HEK293 (cell line): ENCODE results near the gene MAGI1.

Experiments
- CTCF ChIA-PET: fragments of 350-600 bp; formaldehyde crosslinking; extraction: SDS; loops from one replicate; lab custom pipeline; 2021; ENCODE audit warnings: antibody characterized with exemption; lab: Yijun Ruan, JAX
- POLR2A ChIA-PET: fragments of 300-600 bp; formaldehyde crosslinking; extraction: SDS; loops from one replicate; lab custom pipeline; 2020; ENCODE audit warnings: antibody characterized with exemption, inconsistent platforms; lab: Yijun Ruan, JAX
- H3K27ac ChIP-seq: fragments of 200-500 bp; sonication (Bioruptor generic); 2 replicates; pipeline ENCODE4 v1.5.1; 2014; ENCODE audit warnings: low read depth, low read length, control low read depth, inconsistent platforms; ENCODE audit errors: extremely low read depth
- H3K36me3 ChIP-seq, 2 experiments: fragments of 200-500 bp in 1 of 2; sonication (Bioruptor generic) in 1 of 2; 1 replicate in 1 of 2; 2 replicates in 1 of 2; pipeline ENCODE4 v1.5.1; 2014 to 2017; ENCODE audit warnings: inconsistent platforms in 2 of 2, low read length in 2 of 2; ENCODE audit not compliant: control insufficient read depth in 2 of 2, insufficient read depth in 1 of 2
- H3K4me1 ChIP-seq: fragments of 200-500 bp; sonication (Bioruptor generic); 2 replicates; pipeline ENCODE4 v1.5.1; 2014; ENCODE audit warnings: mild to moderate bottlenecking, low read length, inconsistent platforms; ENCODE audit not compliant: control insufficient read depth, insufficient read depth
- H3K4me3 ChIP-seq: 2 replicates; pipeline ENCODE4 v1.5.1; 2011; ENCODE audit warnings: low read depth, mild to moderate bottlenecking, control low read depth, low read length, moderate library complexity
- H3K9me3 ChIP-seq: fragments of 200-500 bp; sonication (Bioruptor generic); 2 replicates; pipeline ENCODE4 v1.5.1; 2014; ENCODE audit warnings: low read depth, low read length, inconsistent platforms; ENCODE audit not compliant: control insufficient read depth, insufficient read depth
- BCL11B ChIP-seq: fragments of 450-650 bp; formaldehyde crosslinking; IDR thresholded peaks from 2 replicates; pipeline ENCODE4 v1.5.1; 2016; ENCODE audit warnings: low read depth, missing biosample characterization, missing genetic modification characterization
- HOXD13 ChIP-seq: sonication (generic); formaldehyde crosslinking; IDR thresholded peaks from 2 replicates; pipeline ENCODE4 v1.8.0; 2022; ENCODE audit warnings: missing genetic modification reagents, borderline replicate concordance
- KLF1 ChIP-seq: fragments of 450-650 bp; formaldehyde crosslinking; IDR thresholded peaks from 2 replicates; pipeline ENCODE4 v1.5.1; 2016; ENCODE audit warnings: missing biosample characterization, missing genetic modification characterization
- KLF16 ChIP-seq: fragments of 450-650 bp; formaldehyde crosslinking; IDR thresholded peaks from 2 replicates; pipeline ENCODE4 v1.5.1; 2017; ENCODE audit warnings: missing biosample characterization, missing genetic modification characterization
- SCRT2 ChIP-seq: fragments of 450-650 bp; formaldehyde crosslinking; IDR thresholded peaks from 2 replicates; pipeline ENCODE4 v1.5.1; 2016; ENCODE audit warnings: missing biosample characterization, missing genetic modification characterization
- TRIM28 ChIP-seq: IDR thresholded peaks from 2 replicates; pipeline ENCODE4 v1.6.1; 2011; ENCODE audit warnings: low read length, control low read depth, borderline replicate concordance
- WT1 ChIP-seq: fragments of 450-650 bp; formaldehyde crosslinking; IDR thresholded peaks from 2 replicates; pipeline ENCODE4 v1.5.1; 2016; ENCODE audit warnings: missing biosample characterization, missing genetic modification characterization
- ZFP3 ChIP-seq: fragments of 450-650 bp; formaldehyde crosslinking; IDR thresholded peaks from 2 replicates; pipeline ENCODE4 v1.5.1; 2016; ENCODE audit warnings: low read depth, missing biosample characterization, missing genetic modification characterization
- ZFP37 ChIP-seq: fragments of 450-650 bp; formaldehyde crosslinking; IDR thresholded peaks from 2 replicates; pipeline ENCODE4 v1.5.1; 2016; ENCODE audit warnings: missing biosample characterization, missing genetic modification characterization
- ZNF169 ChIP-seq: fragments of 450-650 bp; formaldehyde crosslinking; IDR thresholded peaks from 2 replicates; pipeline ENCODE4 v1.5.1; 2016; ENCODE audit warnings: missing biosample characterization, missing genetic modification characterization
- ZNF248 ChIP-seq: fragments of 450-650 bp; formaldehyde crosslinking; IDR thresholded peaks from 2 replicates; pipeline ENCODE4 v1.5.1; 2017; ENCODE audit warnings: missing biosample characterization, missing genetic modification characterization
- ZNF335 ChIP-seq: fragments of 450-650 bp; formaldehyde crosslinking; conservative IDR thresholded peaks from 2 replicates; pipeline ENCODE4 v1.5.1; 2016; ENCODE audit warnings: missing biosample characterization, missing genetic modification characterization
- ZNF37A ChIP-seq: fragments of 450-650 bp; IDR thresholded peaks from 2 replicates; pipeline ENCODE4 v1.5.1; 2018; ENCODE audit warnings: missing biosample characterization, missing genetic modification characterization
- ZNF473 ChIP-seq: fragments of 450-650 bp; formaldehyde crosslinking; IDR thresholded peaks from 2 replicates; pipeline ENCODE4 v1.5.1; 2017; ENCODE audit warnings: missing biosample characterization, missing genetic modification characterization
- ZNF514 ChIP-seq: fragments of 450-650 bp; formaldehyde crosslinking; IDR thresholded peaks from 2 replicates; pipeline ENCODE4 v1.5.1; 2016; ENCODE audit warnings: missing biosample characterization, missing genetic modification characterization
- ZNF658 ChIP-seq: fragments of 450-650 bp; formaldehyde crosslinking; IDR thresholded peaks from 2 replicates; pipeline ENCODE4; 2016; ENCODE audit warnings: missing biosample characterization, missing genetic modification characterization
- ZNF837 ChIP-seq: fragments of 450-650 bp; formaldehyde crosslinking; IDR thresholded peaks from 2 replicates; pipeline ENCODE4 v1.5.1; 2016; ENCODE audit warnings: missing biosample characterization, missing genetic modification characterization
- TF ChIP-seq, protein P1 (sequence below): fragments of 450-650 bp; formaldehyde crosslinking; IDR thresholded peaks from 2 replicates; pipeline ENCODE4 v1.5.1; 2016; ENCODE audit warnings: missing biosample characterization, missing genetic modification characterization
- TF ChIP-seq, protein P2 (sequence below): fragments of 450-650 bp; formaldehyde crosslinking; IDR thresholded peaks from 2 replicates; pipeline ENCODE4 v1.5.1; 2016; ENCODE audit warnings: missing biosample characterization, missing genetic modification characterization
- TF ChIP-seq, protein P3 (sequence below): fragments of 450-650 bp; formaldehyde crosslinking; IDR thresholded peaks from 2 replicates; pipeline ENCODE4 v1.5.1; 2016; ENCODE audit warnings: missing biosample characterization, missing genetic modification characterization, borderline replicate concordance

Gene MAGI1

GRCh38 chr3:65584002-65584401 is 454.7 kb downstream of the MAGI1 start (continued):
- TF ChIP-seq, protein P1, sequence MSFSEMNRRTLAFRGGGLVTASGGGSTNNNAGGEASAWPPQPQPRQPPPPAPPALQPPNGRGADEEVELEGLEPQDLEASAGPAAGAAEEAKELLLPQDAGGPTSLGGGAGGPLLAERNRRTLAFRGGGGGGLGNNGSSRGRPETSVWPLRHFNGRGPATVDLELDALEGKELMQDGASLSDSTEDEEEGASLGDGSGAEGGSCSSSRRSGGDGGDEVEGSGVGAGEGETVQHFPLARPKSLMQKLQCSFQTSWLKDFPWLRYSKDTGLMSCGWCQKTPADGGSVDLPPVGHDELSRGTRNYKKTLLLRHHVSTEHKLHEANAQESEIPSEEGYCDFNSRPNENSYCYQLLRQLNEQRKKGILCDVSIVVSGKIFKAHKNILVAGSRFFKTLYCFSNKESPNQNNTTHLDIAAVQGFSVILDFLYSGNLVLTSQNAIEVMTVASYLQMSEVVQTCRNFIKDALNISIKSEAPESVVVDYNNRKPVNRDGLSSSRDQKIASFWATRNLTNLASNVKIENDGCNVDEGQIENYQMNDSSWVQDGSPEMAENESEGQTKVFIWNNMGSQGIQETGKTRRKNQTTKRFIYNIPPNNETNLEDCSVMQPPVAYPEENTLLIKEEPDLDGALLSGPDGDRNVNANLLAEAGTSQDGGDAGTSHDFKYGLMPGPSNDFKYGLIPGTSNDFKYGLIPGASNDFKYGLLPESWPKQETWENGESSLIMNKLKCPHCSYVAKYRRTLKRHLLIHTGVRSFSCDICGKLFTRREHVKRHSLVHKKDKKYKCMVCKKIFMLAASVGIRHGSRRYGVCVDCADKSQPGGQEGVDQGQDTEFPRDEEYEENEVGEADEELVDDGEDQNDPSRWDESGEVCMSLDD (tag by site-specific recombination) = no peak
- TF ChIP-seq ZNF37A (tag by site-specific recombination) = no peak
- no peak for TF ChIP-seq ZNF837 (tag by site-specific recombination)
- TF ChIP-seq, protein P2, sequence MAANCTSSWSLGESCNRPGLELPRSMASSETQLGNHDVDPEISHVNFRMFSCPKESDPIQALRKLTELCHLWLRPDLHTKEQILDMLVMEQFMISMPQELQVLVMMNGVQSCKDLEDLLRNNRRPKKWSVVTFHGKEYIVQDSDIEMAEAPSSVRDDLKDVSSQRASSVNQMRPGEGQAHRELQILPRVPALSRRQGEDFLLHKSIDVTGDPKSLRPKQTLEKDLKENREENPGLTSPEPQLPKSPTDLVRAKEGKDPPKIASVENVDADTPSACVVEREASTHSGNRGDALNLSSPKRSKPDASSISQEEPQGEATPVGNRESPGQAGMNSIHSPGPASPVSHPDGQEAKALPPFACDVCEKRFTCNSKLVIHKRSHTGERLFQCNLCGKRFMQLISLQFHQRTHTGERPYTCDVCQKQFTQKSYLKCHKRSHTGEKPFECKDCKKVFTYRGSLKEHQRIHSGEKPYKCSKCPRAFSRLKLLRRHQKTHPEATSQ (tag by site-specific recombination) = no peak
- no peak for TF ChIP-seq ZNF473
- no peak for TF ChIP-seq ZFP3 (tag by site-specific recombination)
- no peak for TF ChIP-seq ZNF248 (tag by site-specific recombination)
- no peak for TF ChIP-seq ZNF658 (tag by site-specific recombination)
- TF ChIP-seq ZNF514 = no peak
- TF ChIP-seq ZNF169 (tag by site-specific recombination) = no peak
- no peak for TF ChIP-seq KLF16

DNA sequence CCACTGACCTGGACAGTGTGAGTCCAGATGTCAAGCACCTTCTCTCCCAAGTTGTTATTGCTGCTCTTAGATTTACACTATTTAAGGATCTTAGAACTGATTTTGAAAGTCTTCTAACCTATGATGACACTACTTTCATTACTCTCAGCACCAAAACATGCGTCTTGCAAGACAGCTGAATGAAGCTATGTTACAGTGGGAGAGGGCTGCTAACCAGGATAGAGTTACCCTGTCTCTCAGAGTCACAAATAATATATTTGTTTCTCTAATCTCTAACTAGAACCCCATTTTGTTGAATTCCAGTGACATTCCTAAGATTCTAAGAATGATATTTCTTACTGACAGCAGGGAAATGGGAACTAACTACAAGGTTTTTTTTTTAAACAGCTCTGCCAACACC is 455.5 kb downstream of the MAGI1 start:
- H3K9me3 ChIP-seq = no peaks in the 10 kb centered on the region
- ChIA-PET POLR2A (no interaction called here), CTCF (no interaction called here)
- H3K4me1 ChIP-seq = peaks cover 3% of the 10 kb centered on the region; the same call in 1 of the 2 replicates
- H3K4me3 ChIP-seq = no peak overlapping the region
- H3K36me3 ChIP-seq = no peaks in the 10 kb centered on the region
- H3K27ac ChIP-seq = no peak overlapping the region
- TF ChIP-seq, protein P3, sequence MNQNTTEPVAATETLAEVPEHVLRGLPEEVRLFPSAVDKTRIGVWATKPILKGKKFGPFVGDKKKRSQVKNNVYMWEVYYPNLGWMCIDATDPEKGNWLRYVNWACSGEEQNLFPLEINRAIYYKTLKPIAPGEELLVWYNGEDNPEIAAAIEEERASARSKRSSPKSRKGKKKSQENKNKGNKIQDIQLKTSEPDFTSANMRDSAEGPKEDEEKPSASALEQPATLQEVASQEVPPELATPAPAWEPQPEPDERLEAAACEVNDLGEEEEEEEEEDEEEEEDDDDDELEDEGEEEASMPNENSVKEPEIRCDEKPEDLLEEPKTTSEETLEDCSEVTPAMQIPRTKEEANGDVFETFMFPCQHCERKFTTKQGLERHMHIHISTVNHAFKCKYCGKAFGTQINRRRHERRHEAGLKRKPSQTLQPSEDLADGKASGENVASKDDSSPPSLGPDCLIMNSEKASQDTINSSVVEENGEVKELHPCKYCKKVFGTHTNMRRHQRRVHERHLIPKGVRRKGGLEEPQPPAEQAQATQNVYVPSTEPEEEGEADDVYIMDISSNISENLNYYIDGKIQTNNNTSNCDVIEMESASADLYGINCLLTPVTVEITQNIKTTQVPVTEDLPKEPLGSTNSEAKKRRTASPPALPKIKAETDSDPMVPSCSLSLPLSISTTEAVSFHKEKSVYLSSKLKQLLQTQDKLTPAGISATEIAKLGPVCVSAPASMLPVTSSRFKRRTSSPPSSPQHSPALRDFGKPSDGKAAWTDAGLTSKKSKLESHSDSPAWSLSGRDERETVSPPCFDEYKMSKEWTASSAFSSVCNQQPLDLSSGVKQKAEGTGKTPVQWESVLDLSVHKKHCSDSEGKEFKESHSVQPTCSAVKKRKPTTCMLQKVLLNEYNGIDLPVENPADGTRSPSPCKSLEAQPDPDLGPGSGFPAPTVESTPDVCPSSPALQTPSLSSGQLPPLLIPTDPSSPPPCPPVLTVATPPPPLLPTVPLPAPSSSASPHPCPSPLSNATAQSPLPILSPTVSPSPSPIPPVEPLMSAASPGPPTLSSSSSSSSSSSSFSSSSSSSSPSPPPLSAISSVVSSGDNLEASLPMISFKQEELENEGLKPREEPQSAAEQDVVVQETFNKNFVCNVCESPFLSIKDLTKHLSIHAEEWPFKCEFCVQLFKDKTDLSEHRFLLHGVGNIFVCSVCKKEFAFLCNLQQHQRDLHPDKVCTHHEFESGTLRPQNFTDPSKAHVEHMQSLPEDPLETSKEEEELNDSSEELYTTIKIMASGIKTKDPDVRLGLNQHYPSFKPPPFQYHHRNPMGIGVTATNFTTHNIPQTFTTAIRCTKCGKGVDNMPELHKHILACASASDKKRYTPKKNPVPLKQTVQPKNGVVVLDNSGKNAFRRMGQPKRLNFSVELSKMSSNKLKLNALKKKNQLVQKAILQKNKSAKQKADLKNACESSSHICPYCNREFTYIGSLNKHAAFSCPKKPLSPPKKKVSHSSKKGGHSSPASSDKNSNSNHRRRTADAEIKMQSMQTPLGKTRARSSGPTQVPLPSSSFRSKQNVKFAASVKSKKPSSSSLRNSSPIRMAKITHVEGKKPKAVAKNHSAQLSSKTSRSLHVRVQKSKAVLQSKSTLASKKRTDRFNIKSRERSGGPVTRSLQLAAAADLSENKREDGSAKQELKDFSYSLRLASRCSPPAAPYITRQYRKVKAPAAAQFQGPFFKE (tag by site-specific recombination) = no peak
- TF ChIP-seq BCL11B (tag by site-specific recombination) (no peak), TRIM28 (no peak), ZFP37 (no peak), WT1 (tag by site-specific recombination) (no peak), KLF1 (tag by site-specific recombination) (no peak), HOXD13 (CRISPR knock-in tag) (no peak), ZNF335 (tag by site-specific recombination) (no peak), SCRT2 (tag by site-specific recombination) (no peak)
- TF ChIP-seq, all 188 proteins: peak for 0
